NCI-H2029 (cell line): ENCODE measurements around the gene EIF3F.
A peak's percentile ranks its signal among the peaks of the same experiment; 100 is the strongest.
"Not testable (repeated sequence)": the region's sequence is repeated elsewhere in the genome, so short reads cannot be mapped to it uniquely, and the experiment has no call there.

Experiments used
- DNase-seq: peaks from one replicate; lab custom pipeline; 2025; lab: John Stamatoyannopoulos, UW

EIF3F gene

GRCh38 chr11:7986768-7987559 lies at the start of gene EIF3F:
TSS of gene EIF3F (plus strand) at chr11:7987337. CDS start at chr11:7987353, 16 bp downstream.
- DNase-seq, result peak; percentile 99

GRCh38 chr11:7941146-7941545 lies 46.0 kb upstream of the EIF3F start:
- no peak for DNase-seq

- DNase-seq, result no peak
Observed at GRCh38 chr11:7941608-7942007, 45.5 kb upstream of the EIF3F start, which contains the start of gene OR10A3. TSS of gene OR10A3 (minus strand) at chr11:7941708. CDS start at chr11:7939520, 2,188 bp downstream.

- DNase-seq, result no peak
Observed at GRCh38 chr11:7944123-7944522, 43.0 kb upstream of the EIF3F start.

GRCh38 chr11:7949934-7950333 lies 37.2 kb upstream of the EIF3F start:
- no peak for DNase-seq

GRCh38 chr11:7955191-7955590 lies 31.9 kb upstream of the EIF3F start:
- DNase-seq, result no peak

- no peak for DNase-seq
Observed at GRCh38 chr11:7964261-7964660, 22.9 kb upstream of the EIF3F start.

- DNase-seq, result no peak
Observed at GRCh38 chr11:7964873-7965272, 22.3 kb upstream of the EIF3F start.

GRCh38 chr11:7965386-7965785 lies 21.8 kb upstream of the EIF3F start, which contains the start of gene NLRP10:
TSS of gene NLRP10 (minus strand) at chr11:7965447. CDS start at chr11:7963495, 1,952 bp downstream.
- DNase-seq, result no peak

GRCh38 chr11:7967097-7967496 lies 20.0 kb upstream of the EIF3F start:
- DNase-seq, result no peak

GRCh38 chr11:7967826-7968225 lies 19.3 kb upstream of the EIF3F start:
- DNase-seq, result no peak

- DNase-seq, result no peak
Observed at GRCh38 chr11:7968686-7969085, 18.5 kb upstream of the EIF3F start.

- DNase-seq, result no peak
Observed at GRCh38 chr11:7969756-7970646, 17.1 kb upstream of the EIF3F start.

GRCh38 chr11:7971846-7972245 lies 15.3 kb upstream of the EIF3F start:
- DNase-seq, result no peak

- no peak for DNase-seq
Observed at GRCh38 chr11:7973011-7973410, 14.1 kb upstream of the EIF3F start.

GRCh38 chr11:7974668-7975067 lies 12.5 kb upstream of the EIF3F start:
- DNase-seq, result no peak

GRCh38 chr11:7977232-7977917 lies 9.8 kb upstream of the EIF3F start:
- no peak for DNase-seq

GRCh38 chr11:7981619-7982157 lies 5.4 kb upstream of the EIF3F start:
- no peak for DNase-seq

- DNase-seq, result no peak
Observed at GRCh38 chr11:7982582-7983119, 4.5 kb upstream of the EIF3F start.

GRCh38 chr11:7983832-7984590 lies 3.1 kb upstream of the EIF3F start:
- no peak for DNase-seq

GRCh38 chr11:7987560-7987883 lies 385 bp downstream of the EIF3F start:
- not testable (repeated sequence) for DNase-seq
